GM21423 (cell line): ENCODE results near the gene IQGAP1.
A peak's percentile ranks its signal among the peaks of the same experiment; 100 is the strongest.

Source experiments
- ATAC-seq: cut with Tn5 transposase; IDR thresholded peaks from one replicate; pipeline ENCODE4 v1.9.1; 2021; ENCODE audit warnings: mild to moderate bottlenecking, moderate library complexity; ENCODE audit not compliant: unreplicated experiment

IQGAP1 gene

GRCh38 chr15:90365414-90366055 is 22.5 kb upstream of the IQGAP1 start:
- ATAC-seq = no peak

GRCh38 chr15:90367576-90367975 is 20.5 kb upstream of the IQGAP1 start:
- no peak for ATAC-seq

- no peak for ATAC-seq
These were observed 13.0 kb upstream of the IQGAP1 start for GRCh38 chr15:90375071-90375470.

- peak; percentile 62 for ATAC-seq
These were observed 11.3 kb upstream of the IQGAP1 start for GRCh38 chr15:90376789-90377188.

- no peak for ATAC-seq
These were observed 8.8 kb upstream of the IQGAP1 start for GRCh38 chr15:90379263-90379662.

GRCh38 chr15:90381515-90381914 is 6.5 kb upstream of the IQGAP1 start:
- no peak for ATAC-seq

- ATAC-seq = no peak
These were observed 5.7 kb upstream of the IQGAP1 start for GRCh38 chr15:90382320-90382719.

- ATAC-seq = no peak
These were observed 1.8 kb upstream of the IQGAP1 start for GRCh38 chr15:90386221-90386620.

GRCh38 chr15:90388462-90389380 is 679 bp downstream of the IQGAP1 start:
- ATAC-seq = peak; percentile 38

GRCh38 chr15:90389513-90389912 is 1.5 kb downstream of the IQGAP1 start:
- no peak for ATAC-seq

- no peak for ATAC-seq
These were observed 5.0 kb downstream of the IQGAP1 start for GRCh38 chr15:90393040-90393439.

- no peak for ATAC-seq
These were observed 6.0 kb downstream of the IQGAP1 start for GRCh38 chr15:90394074-90394473.

- ATAC-seq = no peak
These were observed 6.9 kb downstream of the IQGAP1 start for GRCh38 chr15:90394748-90395442.

- ATAC-seq = no peak
These were observed 8.3 kb downstream of the IQGAP1 start for GRCh38 chr15:90396321-90396720.

GRCh38 chr15:90400005-90400758 is 12.1 kb downstream of the IQGAP1 start:
- no peak for ATAC-seq

GRCh38 chr15:90400759-90401314 is 12.8 kb downstream of the IQGAP1 start:
- peak; percentile 99 for ATAC-seq

GRCh38 chr15:90401495-90401894 is 13.5 kb downstream of the IQGAP1 start:
- ATAC-seq = no peak

GRCh38 chr15:90402223-90402622 is 14.2 kb downstream of the IQGAP1 start:
- ATAC-seq = no peak

- no peak for ATAC-seq
These were observed 14.7 kb downstream of the IQGAP1 start for GRCh38 chr15:90402767-90403166.

GRCh38 chr15:90405055-90405607 is 17.1 kb downstream of the IQGAP1 start:
- no peak for ATAC-seq
